GM23248 (cell line): ENCODE data around the gene FADS3. TPM values are rescaled to one million over a fixed set of nuclear protein-coding genes. Genes with fewer than 3 reads are reported as not detected.

Source experiments
- DNase-seq: peaks from one replicate; pipeline ENCODE4 v3.0.0-alpha.2; 2015
- H2AFZ ChIP-seq: fragments of 200-600 bp; sonication (generic); 2 replicates; pipeline ENCODE4 v1.6.1; 2016; ENCODE audit warnings: antibody characterized with exemption
- H3F3A ChIP-seq: fragments of 200-600 bp; sonication (generic); 2 replicates; pipeline ENCODE4 v1.6.1; 2016; ENCODE audit warnings: mild to moderate bottlenecking, antibody characterized with exemption, mixed run types; ENCODE audit not compliant: insufficient read depth
- H3K27ac ChIP-seq: fragments of 200-600 bp; sonication (generic); 2 replicates; pipeline ENCODE4 v1.5.1; 2016; ENCODE audit warnings: mild to moderate bottlenecking
- H3K27me3 ChIP-seq: fragments of 200-600 bp; sonication (generic); replicated peaks from 2 replicates; pipeline ENCODE4 v1.6.1; 2016; ENCODE audit warnings: mild to moderate bottlenecking; ENCODE audit not compliant: insufficient read depth
- H3K36me3 ChIP-seq: fragments of 200-600 bp; sonication (generic); 2 replicates; pipeline ENCODE4 v1.6.1; 2016; ENCODE audit warnings: low read depth, mild to moderate bottlenecking
- H3K4me1 ChIP-seq: fragments of 200-600 bp; sonication (generic); 2 replicates; pipeline ENCODE4 v1.6.1; 2016; ENCODE audit warnings: mild to moderate bottlenecking; ENCODE audit not compliant: insufficient read depth
- H3K4me2 ChIP-seq: fragments of 200-600 bp; sonication (generic); one replicate; pipeline ENCODE4 v1.6.1; 2016; ENCODE audit warnings: mild to moderate bottlenecking; ENCODE audit not compliant: unreplicated experiment
- H3K4me3 ChIP-seq: fragments of 200-600 bp; sonication (generic); 2 replicates; pipeline ENCODE4 v1.5.1; 2016; ENCODE audit warnings: mild to moderate bottlenecking
- H3K79me2 ChIP-seq: fragments of 200-600 bp; sonication (generic); 2 replicates; pipeline ENCODE4 v1.6.1; 2016; ENCODE audit warnings: mild to moderate bottlenecking; ENCODE audit not compliant: insufficient read depth
- H3K9ac ChIP-seq: fragments of 200-600 bp; sonication (generic); 2 replicates; pipeline ENCODE4 v1.6.1; 2016; ENCODE audit warnings: mild to moderate bottlenecking
- H3K9me2 ChIP-seq: fragments of 200-600 bp; sonication (generic); 2 replicates; pipeline ENCODE4 v1.6.1; 2016; ENCODE audit warnings: mixed run types, mild to moderate bottlenecking, moderate library complexity; ENCODE audit not compliant: insufficient read depth
- H3K9me3 ChIP-seq: fragments of 200-600 bp; sonication (generic); one replicate; pipeline ENCODE4 v1.6.1; 2017; ENCODE audit warnings: low read depth
- H4K20me1 ChIP-seq: fragments of 200-600 bp; sonication (generic); 2 replicates; pipeline ENCODE4 v1.6.0; 2016; ENCODE audit not compliant: insufficient read depth
- EZH2 ChIP-seq: fragments of 200-600 bp; sonication (generic); IDR thresholded peaks from 2 replicates; pipeline ENCODE4 v1.6.1; 2018; ENCODE audit warnings: antibody characterized with exemption, mild to moderate bottlenecking; ENCODE audit not compliant: insufficient read depth, poor library complexity, severe bottlenecking
- EZH2phosphoT487 ChIP-seq: fragments of 200-600 bp; sonication (generic); IDR thresholded peaks from 2 replicates; pipeline ENCODE4 v1.6.1; 2018; ENCODE audit warnings: antibody characterized with exemption, moderate library complexity, mild to moderate bottlenecking, low read depth; ENCODE audit not compliant: insufficient read depth
- WGBS, 2 experiments: methylation state at CpG; one replicate each; pipeline ENCODE4 v1.1.6; 2015 to 2017; ENCODE audit warnings: low lambda C conversion rate in 2 of 2, low coverage in 1 of 2; ENCODE audit errors: missing lambda C conversion rate in 2 of 2; 5-methylcytosine and 5-hydroxymethylcytosine counted together
- in situ Hi-C: fragments of 300-500 bp; cut with MboI; formaldehyde crosslinking; loops from 2 replicates; pipeline ENCODE4 v1.15.0; 2020
- polyA plus RNA-seq: library from polyadenylated mRNA; unstranded; fragments of >200 nt; fragmentation: Nextera tagmentation; extraction: Ambion mirVana; gene quantifications from 2 replicates; pipeline ENCODE4 v1.2.1, GENCODE V29; 2016
- total RNA-seq: library from RNA; depleted of rRNA; stranded (reverse); fragments of >200 nt; shearing (Covaris generic); gene quantifications from 2 replicates; pipeline ENCODE4 v1.2.3, GENCODE V29; 2014

The FADS3 gene
- total and polyA plus RNA-seq, 2 experiments from 2014 or later: 135 to 203 TPM

DNA sequence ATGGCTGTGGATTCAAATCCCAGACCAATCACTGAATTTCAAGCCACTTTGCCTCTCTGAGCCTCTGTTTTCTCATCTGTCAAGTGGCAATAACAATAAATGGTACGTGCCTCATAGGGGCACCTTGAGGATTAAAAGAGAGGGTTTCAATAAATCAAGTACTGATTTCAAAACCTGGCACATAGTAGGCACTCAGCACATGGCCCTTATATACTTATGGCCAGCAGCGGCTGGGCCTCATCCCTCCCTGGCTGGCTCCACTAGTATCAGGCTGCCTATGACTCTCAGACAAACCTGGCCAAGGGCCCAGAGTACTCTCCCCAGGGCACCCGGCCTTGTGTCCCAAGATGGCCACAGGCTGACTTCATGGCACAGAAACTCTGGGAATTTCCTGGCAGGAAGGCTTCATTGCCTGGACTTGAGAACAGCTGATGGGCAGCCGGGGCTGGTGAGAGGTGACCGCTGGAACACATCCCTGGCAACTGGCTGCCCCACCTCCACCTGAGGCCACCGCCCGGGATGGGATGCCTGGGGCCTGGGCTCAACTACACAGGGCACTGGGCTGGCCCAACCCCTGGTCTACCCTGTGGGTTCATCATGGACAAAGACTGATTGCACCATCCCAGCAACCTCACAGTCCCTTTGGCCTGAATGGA, 3.4 kb downstream of the FADS3 start:
- Histone ChIP-seq H3K4me3 (no peak overlapping the region), H3F3A (peaks cover 29% of the 10 kb centered on the region), H2AFZ (no peak overlapping the region), H3K27me3 (no peaks in the 10 kb centered on the region), H3K9me3 (no peaks in the 10 kb centered on the region), H3K9ac (peak overlapping the region; percentile 22; the same call in 1 of the 2 replicates), H3K9me2 (no peaks in the 10 kb centered on the region), H3K4me1 (peaks cover 18% of the 10 kb centered on the region), H3K4me2 (peak overlapping the region; percentile 16), H3K36me3 (no peaks in the 10 kb centered on the region), H4K20me1 (no peaks in the 10 kb centered on the region), H3K79me2 (peaks cover 67% of the 10 kb centered on the region), H3K27ac (peak overlapping the region; percentile 71)
- 58 to 61% methylated on average over 7 of the region's 7 CpGs for WGBS, 2 experiments
- no peak for TF ChIP-seq EZH2phosphoT487
- no peak for TF ChIP-seq EZH2
- in situ Hi-C loops: loop anchor here (10.0 kb wide), 1 partner anchor 57 kb away; no protein-coding TSS in a partner anchor
- DNase-seq: peak; percentile 95

- H3K27me3 ChIP-seq: no peaks in the 10 kb centered on the region
- no peak overlapping the region for H3K4me3 ChIP-seq
- no peaks in the 10 kb centered on the region for H3K36me3 ChIP-seq
- TF ChIP-seq EZH2phosphoT487 (no peak), EZH2 (no peak)
- 96 to 98% methylated on average over 3 of the region's 3 CpGs for WGBS, 2 experiments
- no peak overlapping the region for H3K4me2 ChIP-seq
- in situ Hi-C loops: loop anchor here (10.0 kb wide), 1 partner anchor 58 kb away; no protein-coding TSS in a partner anchor
- peaks cover 78% of the 10 kb centered on the region for H3K79me2 ChIP-seq
- no peak overlapping the region for H3K9ac ChIP-seq
- peaks cover 29% of the 10 kb centered on the region for H3K4me1 ChIP-seq
- H3K9me2 ChIP-seq: no peaks in the 10 kb centered on the region
- no peak overlapping the region for H3K27ac ChIP-seq
- no peak overlapping the region for H2AFZ ChIP-seq
- DNase-seq: no peak
- H4K20me1 ChIP-seq: no peaks in the 10 kb centered on the region
- H3K9me3 ChIP-seq: no peaks in the 10 kb centered on the region
- peaks cover 17% of the 10 kb centered on the region for H3F3A ChIP-seq
Measured at GRCh38 chr11:61886643-61887042, 4.7 kb downstream of the FADS3 start.

DNA sequence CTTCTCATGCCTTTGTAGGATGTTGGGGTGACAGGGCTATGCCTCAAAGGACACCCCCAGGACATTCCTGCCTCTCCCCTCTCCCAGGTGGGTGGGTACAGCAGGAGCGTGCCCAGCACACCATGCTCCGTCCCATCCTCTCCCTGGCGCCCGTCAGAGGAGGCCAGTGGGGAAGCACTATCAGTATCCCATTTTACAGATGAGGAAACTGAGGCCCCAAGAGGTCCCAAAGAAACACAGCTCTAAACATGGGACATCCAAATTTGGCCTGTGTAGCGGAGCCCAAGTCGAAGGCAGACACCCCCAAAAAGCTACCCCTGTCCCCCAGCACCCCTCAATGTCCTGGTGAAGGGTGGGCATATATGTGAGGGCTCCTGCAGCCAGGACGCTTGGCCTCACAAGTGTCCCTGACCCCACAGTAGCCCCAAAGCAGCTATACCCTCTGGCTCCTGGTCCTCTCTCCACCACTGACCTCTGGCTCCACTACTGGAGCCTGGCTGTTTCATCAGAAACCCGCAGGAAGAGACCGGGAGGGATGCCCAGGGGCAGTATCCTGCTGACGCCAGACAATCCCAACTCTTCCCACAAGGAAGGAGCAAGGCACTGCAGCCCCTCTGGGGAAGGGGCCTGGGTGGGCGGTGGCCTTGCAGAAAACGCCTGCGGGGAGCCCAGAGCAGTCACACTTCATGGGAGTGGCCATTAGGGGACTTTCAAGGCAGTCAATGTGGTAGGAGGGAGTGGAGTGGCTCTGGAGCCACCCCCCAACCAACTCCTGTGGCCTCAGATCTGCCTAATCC, 5.4 kb downstream of the FADS3 start:
- H3K9me2 ChIP-seq: no peaks in the 10 kb centered on the region
- H4K20me1 ChIP-seq: no peaks in the 10 kb centered on the region
- H3K4me1 ChIP-seq: peaks cover 30% of the 10 kb centered on the region
- H2AFZ ChIP-seq: no peak overlapping the region
- no peaks in the 10 kb centered on the region for H3K27me3 ChIP-seq
- H3K9ac ChIP-seq: no peak overlapping the region
- H3K4me2 ChIP-seq: no peak overlapping the region
- no peak for TF ChIP-seq EZH2
- no peak for TF ChIP-seq EZH2phosphoT487
- peaks cover 17% of the 10 kb centered on the region for H3F3A ChIP-seq
- peaks cover 85% of the 10 kb centered on the region for H3K79me2 ChIP-seq
- no peak for DNase-seq
- H3K4me3 ChIP-seq: no peak overlapping the region
- H3K9me3 ChIP-seq: no peaks in the 10 kb centered on the region
- no peaks in the 10 kb centered on the region for H3K36me3 ChIP-seq
- H3K27ac ChIP-seq: no peak overlapping the region
- in situ Hi-C loops: loop anchor here (10.0 kb wide), 1 partner anchor 59 kb away; no protein-coding TSS in a partner anchor
- WGBS, 2 experiments: 95 to 96% methylated on average over 11 to 13 of the region's 13 CpGs

DNA sequence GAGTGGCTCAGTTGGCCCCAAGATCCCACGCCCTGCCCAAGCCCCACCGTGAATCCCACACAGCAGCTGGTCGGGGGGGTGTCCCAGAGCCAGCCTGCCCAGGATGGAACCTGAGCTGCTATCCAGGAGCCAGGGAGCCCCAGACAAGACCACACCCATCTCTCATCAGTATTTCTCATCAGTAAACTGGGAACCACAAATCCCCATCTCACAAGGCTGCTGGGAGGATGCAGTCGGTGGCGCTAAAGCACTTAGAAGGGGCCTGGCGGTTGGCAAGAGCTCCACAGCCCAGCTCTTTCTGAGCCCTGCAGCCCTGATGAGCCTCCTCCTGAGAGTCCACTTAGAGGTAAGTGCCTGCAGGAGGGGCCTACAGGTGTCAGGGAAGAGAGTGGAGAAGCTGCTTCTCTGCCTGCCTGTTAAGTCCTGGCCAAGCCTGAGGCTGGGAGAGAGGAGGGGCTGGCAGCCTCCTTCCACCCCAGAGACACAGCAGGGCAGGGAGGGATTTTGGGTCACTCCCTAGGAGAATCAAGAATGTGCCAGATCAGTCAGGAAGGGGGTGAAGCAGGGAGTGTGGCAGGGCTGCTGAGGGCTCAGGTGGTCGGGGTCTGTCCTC, 6.1 kb downstream of the FADS3 start:
- H3K79me2 ChIP-seq: peaks cover 90% of the 10 kb centered on the region
- H3K27me3 ChIP-seq: no peaks in the 10 kb centered on the region
- H3K36me3 ChIP-seq: no peaks in the 10 kb centered on the region
- H3K4me2 ChIP-seq: no peak overlapping the region
- H3F3A ChIP-seq: peaks cover 19% of the 10 kb centered on the region
- no peak overlapping the region for H2AFZ ChIP-seq
- H3K9ac ChIP-seq: no peak overlapping the region
- TF ChIP-seq EZH2 (no peak), EZH2phosphoT487 (no peak)
- no peaks in the 10 kb centered on the region for H4K20me1 ChIP-seq
- H3K9me3 ChIP-seq: no peaks in the 10 kb centered on the region
- peaks cover 34% of the 10 kb centered on the region for H3K4me1 ChIP-seq
- peak; percentile 16 for DNase-seq
- in situ Hi-C loops: loop anchor here (10.0 kb wide), 1 partner anchor 60 kb away; no protein-coding TSS in a partner anchor
- H3K27ac ChIP-seq: no peak overlapping the region
- 96 to 98% methylated on average over 6 to 7 of the region's 7 CpGs for WGBS, 2 experiments
- H3K4me3 ChIP-seq: no peak overlapping the region
- H3K9me2 ChIP-seq: no peaks in the 10 kb centered on the region
